ENCODE measurements around the gene PYGM.
"Not testable (repeated sequence)": the region's sequence is repeated elsewhere in the genome, so short reads cannot be mapped to it uniquely, and the experiment has no call there.

The PYGM gene

GRCh38 chr11:64714666-64715065, 45.1 kb downstream of the PYGM start:
- DNase-seq = no peak

GRCh38 chr11:64713781-64714363, 45.9 kb downstream of the PYGM start:
- no peak for DNase-seq

GRCh38 chr11:64713016-64713707, 46.6 kb downstream of the PYGM start:
- no peak for DNase-seq

- no peak for DNase-seq
These were observed 47.3 kb downstream of the PYGM start for GRCh38 chr11:64712430-64713015.

- DNase-seq = no peak
These were observed 47.8 kb downstream of the PYGM start for GRCh38 chr11:64711956-64712362.

GRCh38 chr11:64711138-64711955, 48.4 kb downstream of the PYGM start:
- DNase-seq = no peak

GRCh38 chr11:64710418-64711137, 49.2 kb downstream of the PYGM start:
- DNase-seq = no peak

- DNase-seq = no peak
These were observed 54.3 kb downstream of the PYGM start for GRCh38 chr11:64705501-64705900.

- no peak for DNase-seq
These were observed 56.7 kb downstream of the PYGM start for GRCh38 chr11:64703048-64703447.

- not testable (repeated sequence) for DNase-seq
These were observed 57.8 kb downstream of the PYGM start for GRCh38 chr11:64701956-64702355.

- DNase-seq = no peak
These were observed 61.3 kb downstream of the PYGM start for GRCh38 chr11:64698427-64698826.

GRCh38 chr11:64697663-64698375, 62.0 kb downstream of the PYGM start:
- DNase-seq = no peak

Measured in activated naive CD4-positive, alpha-beta T cell treated with anti-CD3 and anti-CD28 coated beads, Interleukin-2, amount 50 U/mL, for 16 hours (primary cell).